HL-60/S4 (cell line): ENCODE results near the gene EMC8.

Source experiments
- in situ Hi-C: fragments of 300-500 bp; cut with MboI; formaldehyde crosslinking; loops from 2 replicates; pipeline ENCODE4 v1.14.3; 2022; ENCODE audit warnings: low sequenced_read_pairs

The EMC8 gene

DNA sequence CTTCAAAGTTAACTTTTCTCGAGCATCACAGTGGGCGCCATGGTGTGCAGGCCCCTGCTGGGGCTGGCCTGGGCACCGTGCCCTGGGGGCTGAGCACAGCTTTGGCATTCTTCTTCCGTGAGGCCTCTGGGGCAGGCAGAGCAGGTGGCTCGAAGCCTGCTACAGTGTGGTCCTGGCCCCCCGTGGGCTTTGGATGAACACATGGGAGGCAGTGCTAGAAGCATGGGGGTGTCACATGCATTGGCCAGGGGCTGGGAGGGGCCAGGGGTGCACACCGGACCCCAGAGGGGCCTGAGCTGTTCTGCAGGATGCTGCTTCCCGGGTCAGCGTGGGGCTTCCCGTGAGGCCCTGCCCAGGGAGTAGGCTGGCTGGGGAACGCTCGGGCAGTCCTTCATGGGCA, 36.4 kb downstream of the EMC8 start:
- in situ Hi-C loops: no loop called here

GRCh38 chr16:85761861-85762260, 37.5 kb downstream of the EMC8 start:
- in situ Hi-C loops: no loop called here

- in situ Hi-C loops: no loop called here
Observed at GRCh38 chr16:85759631-85760419, 39.5 kb downstream of the EMC8 start.

- in situ Hi-C loops: no loop called here
Observed at GRCh38 chr16:85759136-85759535, 40.2 kb downstream of the EMC8 start.

DNA sequence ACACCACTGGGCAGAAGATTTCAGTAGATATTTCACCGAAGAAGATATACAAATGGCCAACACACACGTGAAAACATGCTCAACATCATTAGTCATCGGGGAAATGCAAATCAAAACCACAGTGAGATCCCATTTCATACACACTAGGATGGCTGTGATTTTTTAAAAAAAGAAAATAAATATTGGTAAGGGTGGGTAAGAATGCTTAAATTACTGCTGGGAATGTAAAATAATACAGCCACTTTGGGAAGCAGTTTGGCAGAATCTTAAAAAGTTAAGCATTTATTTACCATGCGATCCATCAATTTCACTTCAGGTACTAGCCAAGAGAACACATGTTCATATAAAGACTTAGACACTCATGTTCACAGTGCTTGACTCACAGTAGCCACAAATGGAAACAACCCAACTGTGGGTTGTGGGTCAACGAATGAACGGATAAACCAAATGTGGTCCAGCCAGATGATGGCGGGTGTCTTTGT, 42.0 kb downstream of the EMC8 start:
- in situ Hi-C loops: no loop called here

DNA sequence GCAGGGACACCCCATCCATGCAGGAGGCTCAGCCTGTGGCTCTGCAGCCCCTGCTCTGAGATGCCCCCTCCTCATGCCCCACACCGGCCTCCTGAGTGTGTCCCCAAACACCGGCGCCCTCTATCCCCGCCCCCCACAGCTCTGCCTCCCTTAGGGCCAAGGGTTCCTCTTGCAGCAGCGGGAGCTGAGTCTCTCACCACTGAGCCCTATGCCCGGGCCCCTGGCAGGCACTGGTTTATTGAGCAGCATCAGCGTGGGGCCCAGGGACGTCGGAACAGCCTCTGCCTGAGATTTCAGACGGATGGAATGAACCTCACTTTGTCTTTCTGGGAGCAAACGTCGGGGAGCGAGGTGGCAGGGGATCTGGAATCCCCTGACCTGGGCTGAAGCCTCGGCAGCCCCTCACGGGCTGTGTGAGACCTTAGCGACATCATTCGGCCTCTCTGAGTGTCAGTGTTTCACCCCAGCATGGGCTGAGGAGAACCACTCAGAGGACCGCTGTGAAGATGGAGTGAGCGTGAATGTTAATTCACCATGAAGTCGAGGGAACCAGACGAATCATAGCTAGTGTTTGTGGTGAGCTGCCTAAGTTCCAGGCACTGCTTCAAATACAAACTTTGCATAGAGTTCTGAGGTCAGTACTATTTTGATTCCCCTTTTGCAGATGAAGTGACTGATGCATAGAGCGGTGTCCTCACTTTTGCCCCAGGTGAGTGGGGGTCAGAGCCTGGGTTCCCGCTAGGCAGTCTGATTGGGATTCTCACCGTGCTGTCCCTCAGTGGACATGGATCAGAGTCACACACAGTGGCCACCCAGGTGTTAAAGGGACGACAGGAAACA, 43.2 kb downstream of the EMC8 start:
- in situ Hi-C loops: no loop called here

GRCh38 chr16:85754413-85754812, 44.9 kb downstream of the EMC8 start:
- in situ Hi-C loops: no loop called here

GRCh38 chr16:85753976-85754375, 45.4 kb downstream of the EMC8 start:
- in situ Hi-C loops: no loop called here

DNA sequence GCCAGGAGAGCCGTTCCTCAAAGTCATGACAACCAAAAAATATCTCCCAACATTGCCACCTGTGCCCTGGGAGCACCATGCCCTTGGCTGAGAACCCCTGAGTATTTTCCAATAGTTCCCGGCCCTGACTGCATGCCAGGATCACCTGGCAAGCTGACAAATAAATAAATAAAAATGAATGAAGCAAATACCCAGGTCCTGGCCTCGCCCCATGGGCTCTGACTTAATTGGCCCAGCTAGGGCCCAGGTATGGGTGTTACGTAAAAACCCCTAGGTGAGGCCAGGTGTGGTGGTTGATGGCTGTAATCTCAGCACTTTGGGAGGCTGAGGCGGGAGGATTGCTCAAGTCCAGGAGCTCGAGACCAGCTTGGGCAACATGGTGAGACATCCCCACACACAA, 45.8 kb downstream of the EMC8 start:
- in situ Hi-C loops: no loop called here

- in situ Hi-C loops: no loop called here
Observed at GRCh38 chr16:85752511-85753420, 46.6 kb downstream of the EMC8 start.

GRCh38 chr16:85751698-85752501, 47.4 kb downstream of the EMC8 start:
- in situ Hi-C loops: no loop called here

DNA sequence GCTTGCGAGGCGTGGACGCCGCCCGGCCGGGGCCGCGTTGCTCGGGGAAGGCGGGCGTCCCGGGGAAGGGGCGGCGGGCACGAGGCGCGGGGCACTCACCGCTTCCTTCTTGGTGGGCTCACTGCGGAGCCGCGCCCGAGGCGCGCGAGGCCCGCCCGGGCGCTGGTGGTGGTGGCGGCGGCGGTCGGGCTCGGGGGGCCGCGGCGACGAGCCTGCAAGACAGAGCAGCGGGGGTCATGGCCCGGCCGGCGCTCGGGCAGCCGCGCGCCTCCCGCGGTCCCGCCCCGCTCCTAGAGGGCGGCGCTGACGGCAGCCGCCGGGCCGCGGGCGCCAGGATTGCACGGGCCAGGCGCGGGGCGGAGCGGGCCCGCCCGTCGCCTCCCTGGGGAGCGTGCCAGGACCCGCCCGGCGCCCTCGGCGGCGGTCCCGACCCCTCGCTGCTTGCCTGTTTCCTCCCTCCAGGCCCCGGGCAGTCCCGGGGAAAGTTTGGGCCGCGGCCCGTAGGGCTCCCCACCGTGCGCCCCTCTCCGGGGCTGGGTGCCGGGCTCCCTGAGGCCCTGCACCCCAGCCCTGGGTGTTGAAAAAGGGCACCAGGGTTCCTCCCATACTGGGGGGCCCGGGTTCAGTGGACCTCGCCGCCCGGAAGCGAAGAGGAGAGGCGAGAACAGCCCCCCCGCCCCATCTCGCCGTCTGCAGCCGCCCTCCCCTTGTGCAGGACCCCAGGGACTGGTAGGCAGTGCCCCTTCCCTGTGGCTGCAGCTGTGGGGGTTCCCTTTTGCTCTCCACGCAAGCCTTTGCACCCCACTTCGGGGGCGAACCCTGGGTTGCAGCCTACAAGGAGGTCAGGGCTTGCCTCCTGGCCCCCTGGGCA, 48.3 kb downstream of the EMC8 start, which contains the start of gene C16orf74:
Gene C16orf74 (minus strand): TSS at position 270 of the 871 bp plus-strand sequence. CDS start 15,879 bp downstream, outside the sequence.
- in situ Hi-C loops: no loop called here

DNA sequence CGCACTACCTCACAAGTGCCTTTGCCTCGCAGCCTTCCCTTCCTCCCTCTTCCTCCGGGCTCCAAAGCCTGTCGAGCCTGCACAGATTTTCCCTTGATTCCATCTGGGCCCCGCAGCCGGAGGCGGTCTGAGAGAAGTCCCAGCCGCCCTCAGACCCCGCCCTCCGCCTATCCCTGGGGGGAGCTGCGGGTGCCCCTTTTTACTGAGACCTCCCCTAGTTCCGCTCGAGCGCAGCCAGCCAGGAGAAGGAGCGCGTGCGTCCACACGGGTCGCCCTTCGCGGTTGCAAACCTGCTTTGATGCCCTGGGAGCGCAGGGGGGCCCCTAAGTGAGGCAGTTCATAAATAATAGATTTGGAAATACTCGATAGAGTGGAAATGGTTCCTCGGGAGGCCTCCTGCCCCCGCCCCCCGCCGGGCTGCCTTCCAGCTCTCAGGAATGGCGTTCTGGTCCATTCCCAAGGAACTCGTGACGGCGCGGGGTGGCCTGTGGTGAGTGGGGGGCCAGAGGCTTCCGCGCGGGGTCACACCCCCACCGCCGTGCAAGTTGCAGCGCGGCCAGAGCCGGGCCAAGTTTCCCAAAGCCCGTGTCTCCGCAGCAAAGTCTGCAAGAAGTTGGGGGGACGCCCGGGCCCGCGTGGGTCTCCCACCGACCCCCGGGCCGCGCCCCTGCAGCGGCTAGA, 49.1 kb downstream of the EMC8 start:
- in situ Hi-C loops: no loop called here

DNA sequence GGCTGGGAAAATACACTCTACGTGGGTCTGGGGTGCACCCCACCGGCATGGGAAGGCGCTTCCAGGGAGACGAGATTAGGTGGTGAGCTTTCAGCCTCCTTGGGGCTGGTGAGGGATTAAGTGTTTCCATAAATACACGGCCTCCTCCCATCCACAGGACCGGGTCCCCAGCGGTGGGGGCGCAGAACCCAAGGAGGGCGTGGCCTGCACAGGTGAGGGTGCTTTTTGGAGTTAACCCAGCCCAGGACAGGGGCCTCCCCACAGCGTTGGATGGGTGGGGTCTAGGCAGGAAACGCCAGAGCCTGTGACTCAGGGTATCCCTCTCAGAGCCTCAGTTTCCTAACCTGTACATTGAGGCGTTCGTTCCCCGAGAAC, 49.6 kb downstream of the EMC8 start:
- in situ Hi-C loops: no loop called here

DNA sequence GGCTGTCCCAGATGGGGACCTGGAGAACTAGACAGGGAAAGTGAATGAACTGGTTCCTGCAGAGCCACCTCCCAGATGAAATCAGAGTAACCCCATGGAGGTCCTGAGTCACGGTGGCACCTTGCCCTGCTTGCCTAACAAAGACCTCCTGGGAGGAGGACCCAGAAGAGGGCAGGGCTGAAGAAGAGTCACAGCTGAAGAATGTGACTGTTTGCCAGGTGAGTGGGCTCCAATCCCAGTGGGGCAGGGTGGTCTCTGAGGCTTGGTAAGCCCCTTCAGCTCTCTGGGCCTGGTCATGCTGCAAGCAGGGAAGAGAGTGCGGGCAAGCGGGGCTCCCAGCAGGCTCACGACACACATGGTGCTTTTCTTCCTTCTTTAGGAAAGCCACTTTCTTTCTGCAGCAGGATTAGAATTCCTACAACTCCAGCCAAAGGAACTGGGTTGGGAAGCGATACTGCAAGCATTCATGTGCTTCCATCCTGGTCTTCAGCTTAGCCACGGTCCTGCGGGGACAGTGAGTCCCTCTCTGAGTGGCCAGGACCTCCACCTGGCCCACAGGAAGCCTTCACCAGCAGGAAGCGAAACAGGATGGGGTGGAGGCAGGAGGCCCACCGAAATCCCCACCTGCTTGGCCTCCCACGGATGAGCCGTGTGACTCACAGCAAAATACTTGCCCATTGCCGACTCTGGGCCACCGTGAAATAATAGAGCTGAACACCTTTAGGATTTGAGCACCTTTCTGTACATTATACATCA, 52.7 kb downstream of the EMC8 start:
- in situ Hi-C loops: no loop called here

DNA sequence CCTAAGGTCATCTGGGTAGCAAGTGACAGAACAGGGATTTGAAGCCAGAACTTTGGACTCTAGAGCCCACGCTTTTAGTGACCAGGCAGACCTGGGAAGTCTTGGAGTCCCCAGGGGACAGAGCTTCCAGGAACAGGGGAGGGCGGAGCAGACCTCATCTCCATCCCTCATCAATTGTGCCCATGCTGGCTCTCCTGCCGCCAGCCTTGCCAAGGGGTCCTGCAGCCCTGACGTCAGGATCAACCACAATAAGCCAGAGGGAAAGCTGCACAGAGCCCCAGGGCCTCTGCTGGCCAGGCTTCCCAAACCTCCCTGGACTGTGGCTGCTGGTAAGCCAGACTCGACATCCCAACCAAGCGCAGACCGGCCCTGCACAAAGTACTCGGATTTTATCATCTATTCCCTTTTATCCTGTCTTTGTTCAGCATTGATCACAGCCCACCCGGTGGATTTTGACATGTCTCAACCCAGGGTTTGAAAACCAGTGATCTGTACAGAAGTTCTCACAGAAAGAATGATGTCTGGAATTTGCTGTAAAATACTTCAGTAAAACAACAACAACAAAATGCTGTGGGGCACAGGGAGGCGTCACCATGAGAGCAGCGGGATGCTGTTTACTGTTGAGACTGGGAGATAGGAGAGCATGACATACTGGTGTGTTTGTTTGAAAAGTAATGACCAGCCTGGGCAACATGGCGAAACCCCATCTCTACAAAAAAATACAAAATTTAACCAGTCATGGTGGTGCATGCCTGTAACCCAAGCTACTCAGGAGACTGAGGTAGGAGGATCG, 60.2 kb downstream of the EMC8 start:
- in situ Hi-C loops: no loop called here

DNA sequence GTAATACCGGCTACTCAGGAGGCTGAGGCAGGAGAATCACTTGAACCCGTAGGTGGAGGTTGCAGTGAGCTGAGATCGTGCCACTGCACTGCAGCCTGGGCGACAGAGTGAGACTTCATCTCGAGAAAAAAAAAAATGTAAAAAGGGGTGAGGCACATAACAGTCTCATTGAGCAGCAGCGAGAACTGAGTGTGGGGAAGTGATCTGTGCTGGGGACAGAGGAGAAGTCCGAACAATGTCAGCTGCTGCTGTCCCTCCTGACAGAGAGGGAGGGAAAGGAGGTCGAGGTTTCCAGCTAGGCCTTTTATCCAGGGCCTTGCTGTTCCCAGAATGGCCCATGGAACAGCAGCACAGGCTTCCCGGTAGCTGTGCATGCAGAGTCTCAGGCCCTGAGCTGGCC, 62.4 kb downstream of the EMC8 start:
- in situ Hi-C loops: no loop called here
